Measurements from ENCODE around the gene ST7.
"Not testable (repeated sequence)": the region's sequence is repeated elsewhere in the genome, so short reads cannot be mapped to it uniquely, and the experiment has no call there.

Gene ST7

GRCh38 chr7:117018713-117019112 lies 65.4 kb downstream of the ST7 start:
- ATAC-seq (replicated peaks; ENCODE audit: extremely low read depth, poor library complexity, severe bottlenecking) = no peak
- H3K4me3 Mint-ChIP-seq = no peak overlapping the region
- H3K27ac Mint-ChIP-seq (ENCODE audit: low read depth) = no peak overlapping the region
- peaks cover 18% of the 10 kb centered on the region for H3K4me1 Mint-ChIP-seq
- no peaks in the 10 kb centered on the region for H3K9me3 Mint-ChIP-seq
- no peaks in the 10 kb centered on the region for H3K27me3 Mint-ChIP-seq
- H3K36me3 Mint-ChIP-seq (ENCODE audit: insufficient read depth) = no peaks in the 10 kb centered on the region
- no peak for DNase-seq (ENCODE audit: low spot score in 2 of 2)

- Mint-ChIP-seq H3K36me3 (ENCODE audit: insufficient read depth) (no peaks in the 10 kb centered on the region), H3K4me1 (peaks cover 19% of the 10 kb centered on the region), H3K27me3 (no peaks in the 10 kb centered on the region), H3K27ac (ENCODE audit: low read depth) (no peak overlapping the region), H3K4me3 (no peak overlapping the region), H3K9me3 (no peaks in the 10 kb centered on the region)
- DNase-seq (ENCODE audit: low spot score in 2 of 2) (no peak), ATAC-seq (replicated peaks; ENCODE audit: extremely low read depth, poor library complexity, severe bottlenecking) (no peak)
These were observed 66.0 kb downstream of the ST7 start for GRCh38 chr7:117019287-117019686.

GRCh38 chr7:117019786-117020590 lies 66.7 kb downstream of the ST7 start:
- ATAC-seq (replicated peaks; ENCODE audit: extremely low read depth, poor library complexity, severe bottlenecking) (no peak), DNase-seq (ENCODE audit: low spot score in 2 of 2) (no peak)
- H3K27me3 Mint-ChIP-seq = no peaks in the 10 kb centered on the region
- H3K9me3 Mint-ChIP-seq = no peaks in the 10 kb centered on the region
- H3K4me1 Mint-ChIP-seq = peaks cover 19% of the 10 kb centered on the region
- no peak overlapping the region for H3K27ac Mint-ChIP-seq (ENCODE audit: low read depth)
- no peak overlapping the region for H3K4me3 Mint-ChIP-seq
- H3K36me3 Mint-ChIP-seq (ENCODE audit: insufficient read depth) = no peaks in the 10 kb centered on the region

- Mint-ChIP-seq H3K27ac (ENCODE audit: low read depth) (no peak overlapping the region), H3K27me3 (no peaks in the 10 kb centered on the region), H3K9me3 (no peaks in the 10 kb centered on the region), H3K36me3 (ENCODE audit: insufficient read depth) (no peaks in the 10 kb centered on the region), H3K4me1 (peaks cover 19% of the 10 kb centered on the region), H3K4me3 (no peak overlapping the region)
- ATAC-seq (replicated peaks; ENCODE audit: extremely low read depth, poor library complexity, severe bottlenecking) (no peak), DNase-seq (ENCODE audit: low spot score in 2 of 2) (no peak)
These were observed 67.3 kb downstream of the ST7 start for GRCh38 chr7:117020591-117020973.

GRCh38 chr7:117021366-117021765 lies 68.1 kb downstream of the ST7 start:
- Mint-ChIP-seq H3K36me3 (ENCODE audit: insufficient read depth) (no peaks in the 10 kb centered on the region), H3K4me3 (no peak overlapping the region), H3K4me1 (peaks cover 19% of the 10 kb centered on the region), H3K27ac (ENCODE audit: low read depth) (no peak overlapping the region), H3K9me3 (no peaks in the 10 kb centered on the region), H3K27me3 (no peaks in the 10 kb centered on the region)
- DNase-seq (ENCODE audit: low spot score in 2 of 2) = no peak
- no peak for ATAC-seq (replicated peaks; ENCODE audit: extremely low read depth, poor library complexity, severe bottlenecking)

- Mint-ChIP-seq H3K4me1 (peaks cover 16% of the 10 kb centered on the region), H3K4me3 (no peak overlapping the region), H3K27ac (ENCODE audit: low read depth) (no peak overlapping the region), H3K9me3 (no peaks in the 10 kb centered on the region), H3K27me3 (no peaks in the 10 kb centered on the region), H3K36me3 (ENCODE audit: insufficient read depth) (no peaks in the 10 kb centered on the region)
- DNase-seq (ENCODE audit: low spot score in 2 of 2) (no peak), ATAC-seq (replicated peaks; ENCODE audit: extremely low read depth, poor library complexity, severe bottlenecking) (no peak)
These were observed 68.7 kb downstream of the ST7 start for GRCh38 chr7:117021986-117022385.

GRCh38 chr7:117023325-117023854 lies 70.1 kb downstream of the ST7 start:
- Mint-ChIP-seq H3K9me3 (no peaks in the 10 kb centered on the region), H3K27me3 (no peaks in the 10 kb centered on the region), H3K27ac (ENCODE audit: low read depth) (no peak overlapping the region), H3K4me1 (peaks cover 11% of the 10 kb centered on the region), H3K4me3 (no peak overlapping the region), H3K36me3 (ENCODE audit: insufficient read depth) (no peaks in the 10 kb centered on the region)
- DNase-seq (ENCODE audit: low spot score in 2 of 2) (no peak), ATAC-seq (replicated peaks; ENCODE audit: extremely low read depth, poor library complexity, severe bottlenecking) (peak; percentile 54)

GRCh38 chr7:117024811-117025210 lies 71.5 kb downstream of the ST7 start:
- DNase-seq (ENCODE audit: low spot score in 2 of 2) (no peak), ATAC-seq (replicated peaks; ENCODE audit: extremely low read depth, poor library complexity, severe bottlenecking) (no peak)
- Mint-ChIP-seq H3K4me1 (peaks cover 11% of the 10 kb centered on the region), H3K9me3 (no peaks in the 10 kb centered on the region), H3K36me3 (ENCODE audit: insufficient read depth) (no peaks in the 10 kb centered on the region), H3K4me3 (no peak overlapping the region), H3K27ac (ENCODE audit: low read depth) (no peak overlapping the region), H3K27me3 (no peaks in the 10 kb centered on the region)

GRCh38 chr7:117025891-117026290 lies 72.6 kb downstream of the ST7 start:
- Mint-ChIP-seq H3K9me3 (no peaks in the 10 kb centered on the region), H3K4me3 (no peak overlapping the region), H3K27ac (ENCODE audit: low read depth) (no peak overlapping the region), H3K36me3 (ENCODE audit: insufficient read depth) (no peaks in the 10 kb centered on the region), H3K4me1 (peaks cover 11% of the 10 kb centered on the region), H3K27me3 (no peaks in the 10 kb centered on the region)
- DNase-seq (ENCODE audit: low spot score in 2 of 2) = no peak
- no peak for ATAC-seq (replicated peaks; ENCODE audit: extremely low read depth, poor library complexity, severe bottlenecking)

- not testable (repeated sequence) for H3K4me1 Mint-ChIP-seq; ATAC-seq (replicated peaks; ENCODE audit: extremely low read depth, poor library complexity, severe bottlenecking); H3K36me3 Mint-ChIP-seq (ENCODE audit: insufficient read depth); DNase-seq (ENCODE audit: low spot score in 2 of 2); H3K27ac Mint-ChIP-seq (ENCODE audit: low read depth); H3K9me3 Mint-ChIP-seq; H3K27me3 Mint-ChIP-seq; H3K4me3 Mint-ChIP-seq
These were observed 77.0 kb downstream of the ST7 start for GRCh38 chr7:117030346-117030745.

GRCh38 chr7:117030793-117031192 lies 77.5 kb downstream of the ST7 start:
- not testable (repeated sequence) for H3K4me1 Mint-ChIP-seq; H3K36me3 Mint-ChIP-seq (ENCODE audit: insufficient read depth); H3K27ac Mint-ChIP-seq (ENCODE audit: low read depth); H3K9me3 Mint-ChIP-seq; H3K4me3 Mint-ChIP-seq; H3K27me3 Mint-ChIP-seq; DNase-seq (ENCODE audit: low spot score in 2 of 2); ATAC-seq (replicated peaks; ENCODE audit: extremely low read depth, poor library complexity, severe bottlenecking)

GRCh38 chr7:117032810-117033209 lies 79.5 kb downstream of the ST7 start:
- no peaks in the 10 kb centered on the region for H3K4me1 Mint-ChIP-seq
- H3K4me3 Mint-ChIP-seq = no peak overlapping the region
- ATAC-seq (replicated peaks; ENCODE audit: extremely low read depth, poor library complexity, severe bottlenecking) (no peak), DNase-seq (ENCODE audit: low spot score in 2 of 2) (no peak)
- no peaks in the 10 kb centered on the region for H3K27me3 Mint-ChIP-seq
- H3K27ac Mint-ChIP-seq (ENCODE audit: low read depth) = no peak overlapping the region
- no peaks in the 10 kb centered on the region for H3K36me3 Mint-ChIP-seq (ENCODE audit: insufficient read depth)
- H3K9me3 Mint-ChIP-seq = no peaks in the 10 kb centered on the region

GRCh38 chr7:117034851-117035464 lies 81.7 kb downstream of the ST7 start:
- H3K36me3 Mint-ChIP-seq (ENCODE audit: insufficient read depth) = no peaks in the 10 kb centered on the region
- ATAC-seq (replicated peaks; ENCODE audit: extremely low read depth, poor library complexity, severe bottlenecking) (no peak), DNase-seq (ENCODE audit: low spot score in 2 of 2) (no peak)
- H3K4me3 Mint-ChIP-seq = no peak overlapping the region
- no peaks in the 10 kb centered on the region for H3K9me3 Mint-ChIP-seq
- no peak overlapping the region for H3K27ac Mint-ChIP-seq (ENCODE audit: low read depth)
- no peaks in the 10 kb centered on the region for H3K4me1 Mint-ChIP-seq
- no peaks in the 10 kb centered on the region for H3K27me3 Mint-ChIP-seq

Measured in central memory CD8-positive, alpha-beta T cell (primary cell).